Stimulated activated naive CD8-positive, alpha-beta T cell treated with anti-CD3 and anti-CD28 coated beads, Interleukin-15, amount 100 ng/mL, for 72 hours (primary cell): ENCODE results near the gene ASTN2.

ENCODE experiments used
- ATAC-seq: fragments of 150-1000 bp; cut with Tn5 transposase; 2 replicates; pipeline ENCODE4 v1.10.0; 2021; ENCODE audit warnings: mild to moderate bottlenecking, moderate library complexity
- DNase-seq, 2 donors: peaks; one replicate each; pipeline ENCODE4 v3.0.0; 2021 to 2022
- H3K27ac Mint-ChIP-seq, 2 donors: one replicate each; pipeline ENCODE4 v1.8.0; 2022; ENCODE audit warnings: mild to moderate bottlenecking in 2 of 2, mixed read lengths in 2 of 2, moderate library complexity in 2 of 2
- H3K27me3 Mint-ChIP-seq: one replicate; pipeline ENCODE4 v1.8.0; 2022; ENCODE audit warnings: mixed read lengths
- H3K4me1 Mint-ChIP-seq: one replicate; pipeline ENCODE4 v1.8.0; 2022; ENCODE audit warnings: mild to moderate bottlenecking, mixed read lengths
- H3K4me3 Mint-ChIP-seq, 2 donors: one replicate each; pipeline ENCODE4 v1.8.0; 2022; ENCODE audit warnings: mild to moderate bottlenecking in 2 of 2, mixed read lengths in 2 of 2, moderate library complexity in 1 of 2
- H3K9me3 Mint-ChIP-seq, 2 donors: one replicate each; pipeline ENCODE4 v1.8.0; 2022; ENCODE audit warnings: mixed read lengths in 2 of 2

Gene ASTN2

GRCh38 chr9:116632990-116633838 lies 781.6 kb downstream of the ASTN2 start:
- DNase-seq, result no peak
- ATAC-seq, result no peak
- no peaks in the 10 kb centered on the region for H3K9me3 Mint-ChIP-seq
- H3K27me3 Mint-ChIP-seq, result no peaks in the 10 kb centered on the region
- H3K27ac Mint-ChIP-seq, result no peak overlapping the region
- no peak overlapping the region for H3K4me3 Mint-ChIP-seq
- no peaks in the 10 kb centered on the region for H3K4me1 Mint-ChIP-seq

- no peak overlapping the region for H3K27ac Mint-ChIP-seq
- peaks cover 0 to 8% of the 10 kb centered on the region in 2 donors for H3K9me3 Mint-ChIP-seq
- DNase-seq (no peak), ATAC-seq (no peak)
- no peaks in the 10 kb centered on the region for H3K4me1 Mint-ChIP-seq
- H3K27me3 Mint-ChIP-seq, result no peaks in the 10 kb centered on the region
- no peak overlapping the region for H3K4me3 Mint-ChIP-seq
These were observed 785.2 kb downstream of the ASTN2 start for GRCh38 chr9:116629634-116630033.

DNA sequence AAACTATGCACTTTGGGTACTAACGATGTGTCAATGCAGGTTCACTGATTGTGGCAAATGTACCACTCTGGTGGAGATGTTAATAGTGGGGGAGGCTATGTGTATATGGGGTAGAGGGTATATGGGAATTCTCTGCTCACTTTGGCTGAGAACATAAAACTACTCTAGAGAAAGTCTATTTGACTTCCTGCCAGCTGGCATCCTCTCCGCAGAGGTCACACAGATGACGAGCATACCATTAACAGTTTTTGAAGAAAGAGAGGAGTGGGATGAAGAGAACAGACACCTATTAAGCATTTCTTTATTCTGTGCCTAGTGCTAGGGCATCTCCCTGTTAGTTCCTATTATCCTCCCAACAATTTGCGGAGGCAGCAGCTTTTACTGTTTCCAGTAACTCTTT lies 786.1 kb downstream of the ASTN2 start:
- H3K27ac Mint-ChIP-seq, result no peak overlapping the region
- H3K9me3 Mint-ChIP-seq, result peaks cover 0 to 8% of the 10 kb centered on the region in 2 donors
- no peaks in the 10 kb centered on the region for H3K27me3 Mint-ChIP-seq
- H3K4me1 Mint-ChIP-seq, result no peaks in the 10 kb centered on the region
- ATAC-seq (no peak), DNase-seq (no peak)
- no peak overlapping the region for H3K4me3 Mint-ChIP-seq

GRCh38 chr9:116627433-116627832 lies 787.4 kb downstream of the ASTN2 start:
- no peaks in the 10 kb centered on the region for H3K27me3 Mint-ChIP-seq
- H3K4me3 Mint-ChIP-seq, result no peak overlapping the region
- DNase-seq (no peak), ATAC-seq (no peak)
- H3K9me3 Mint-ChIP-seq, result peaks cover 0 to 8% of the 10 kb centered on the region in 2 donors
- no peak overlapping the region for H3K27ac Mint-ChIP-seq
- no peaks in the 10 kb centered on the region for H3K4me1 Mint-ChIP-seq

- no peak for DNase-seq
- H3K9me3 Mint-ChIP-seq, result peaks cover 0 to 8% of the 10 kb centered on the region in 2 donors
- H3K4me3 Mint-ChIP-seq, result no peak overlapping the region
- no peaks in the 10 kb centered on the region for H3K4me1 Mint-ChIP-seq
- H3K27ac Mint-ChIP-seq, result no peak overlapping the region
- no peak for ATAC-seq
- H3K27me3 Mint-ChIP-seq, result no peaks in the 10 kb centered on the region
These were observed 788.1 kb downstream of the ASTN2 start for GRCh38 chr9:116626762-116627161.

GRCh38 chr9:116623715-116624114 lies 791.1 kb downstream of the ASTN2 start:
- no peak overlapping the region for H3K27ac Mint-ChIP-seq
- no peak overlapping the region for H3K4me3 Mint-ChIP-seq
- H3K9me3 Mint-ChIP-seq, result peaks cover 0 to 8% of the 10 kb centered on the region in 2 donors
- no peaks in the 10 kb centered on the region for H3K4me1 Mint-ChIP-seq
- no peak for DNase-seq
- no peaks in the 10 kb centered on the region for H3K27me3 Mint-ChIP-seq
- ATAC-seq, result no peak

DNA sequence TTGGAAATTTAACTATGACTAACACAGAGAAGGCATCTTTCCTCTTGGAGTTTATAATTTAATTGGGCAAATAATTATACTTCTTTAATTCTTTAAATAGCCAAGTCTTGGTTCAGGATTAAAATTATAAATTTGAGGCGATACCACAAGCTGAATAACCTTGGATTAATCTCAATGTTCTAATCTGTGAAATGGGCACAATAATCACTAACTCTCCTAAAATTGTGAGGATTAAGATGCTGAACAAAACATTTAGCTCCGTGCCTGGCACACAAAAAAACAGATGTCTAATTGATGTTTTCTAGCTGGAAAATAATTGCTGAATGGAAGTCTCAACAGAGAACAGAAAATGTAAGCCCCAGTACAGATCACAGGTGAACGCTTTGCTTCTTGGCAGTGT lies 797.5 kb downstream of the ASTN2 start:
- ATAC-seq (no peak), DNase-seq (no peak)
- H3K4me1 Mint-ChIP-seq, result no peaks in the 10 kb centered on the region
- H3K4me3 Mint-ChIP-seq, result no peak overlapping the region
- H3K27ac Mint-ChIP-seq, result no peak overlapping the region
- no peaks in the 10 kb centered on the region for H3K27me3 Mint-ChIP-seq
- H3K9me3 Mint-ChIP-seq, result peaks cover 5 to 6% of the 10 kb centered on the region in 2 donors

GRCh38 chr9:116616304-116616914 lies 798.4 kb downstream of the ASTN2 start:
- no peak for ATAC-seq
- no peaks in the 10 kb centered on the region for H3K27me3 Mint-ChIP-seq
- DNase-seq, result no peak
- no peak overlapping the region for H3K27ac Mint-ChIP-seq
- H3K4me3 Mint-ChIP-seq, result no peak overlapping the region
- peaks cover 6 to 10% of the 10 kb centered on the region in 2 donors for H3K9me3 Mint-ChIP-seq
- H3K4me1 Mint-ChIP-seq, result no peaks in the 10 kb centered on the region

- no peak for DNase-seq
- Mint-ChIP-seq H3K4me3 (no peak overlapping the region), H3K27ac (no peak overlapping the region), H3K9me3 (peaks cover 6 to 10% of the 10 kb centered on the region in 2 donors), H3K27me3 (no peaks in the 10 kb centered on the region), H3K4me1 (no peaks in the 10 kb centered on the region)
- no peak for ATAC-seq
These were observed 806.8 kb downstream of the ASTN2 start for GRCh38 chr9:116608064-116608463.

DNA sequence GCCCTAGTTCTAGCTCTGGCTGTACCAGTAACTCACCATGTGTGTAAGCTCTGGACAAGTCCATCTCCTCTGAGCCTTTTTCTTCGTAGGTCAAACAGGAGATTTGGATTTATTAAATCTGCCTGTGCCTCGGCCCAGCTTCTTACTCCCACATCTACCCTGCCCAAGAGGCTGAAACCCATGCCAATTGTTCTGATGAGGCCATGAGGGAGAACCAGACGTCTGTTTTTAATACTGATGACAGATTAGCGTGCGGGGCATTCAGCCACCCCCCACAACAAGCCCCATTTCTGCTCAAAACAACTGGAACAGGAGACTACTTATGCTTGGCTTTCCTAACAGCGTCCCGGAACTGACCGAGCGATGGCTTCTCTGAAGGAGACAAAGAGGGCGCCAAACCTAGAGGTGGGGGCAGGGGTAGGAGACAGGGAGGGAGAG lies 808.9 kb downstream of the ASTN2 start:
- no peak for ATAC-seq
- H3K4me1 Mint-ChIP-seq, result no peaks in the 10 kb centered on the region
- DNase-seq, result no peak
- no peak overlapping the region for H3K27ac Mint-ChIP-seq
- no peaks in the 10 kb centered on the region for H3K27me3 Mint-ChIP-seq
- H3K4me3 Mint-ChIP-seq, result no peak overlapping the region
- no peaks in the 10 kb centered on the region for H3K9me3 Mint-ChIP-seq

GRCh38 chr9:116605060-116605459 lies 809.8 kb downstream of the ASTN2 start:
- DNase-seq (no peak), ATAC-seq (no peak)
- Mint-ChIP-seq H3K9me3 (no peaks in the 10 kb centered on the region), H3K27ac (peak overlapping the region in 1 of 2 donors; percentile 12), H3K4me1 (no peaks in the 10 kb centered on the region), H3K4me3 (no peak overlapping the region), H3K27me3 (no peaks in the 10 kb centered on the region)

- H3K9me3 Mint-ChIP-seq, result no peaks in the 10 kb centered on the region
- H3K4me3 Mint-ChIP-seq, result no peak overlapping the region
- no peak for DNase-seq
These were observed 810.6 kb downstream of the ASTN2 start for GRCh38 chr9:116604251-116604650.

GRCh38 chr9:116599342-116599884 lies 815.4 kb downstream of the ASTN2 start:
- Mint-ChIP-seq H3K4me3 (no peak overlapping the region), H3K27me3 (no peaks in the 10 kb centered on the region), H3K27ac (no peak overlapping the region), H3K4me1 (no peaks in the 10 kb centered on the region), H3K9me3 (no peaks in the 10 kb centered on the region)
- DNase-seq (no peak), ATAC-seq (no peak)

More at GRCh38 chr9:116604251-116604650, 810.6 kb downstream of the ASTN2 start:
- no peak overlapping the region for H3K27ac Mint-ChIP-seq
- no peak for ATAC-seq
- H3K4me1 Mint-ChIP-seq, result no peaks in the 10 kb centered on the region
- H3K27me3 Mint-ChIP-seq, result no peaks in the 10 kb centered on the region

- no peak overlapping the region for H3K4me3 Mint-ChIP-seq
- H3K27ac Mint-ChIP-seq, result no peak overlapping the region
- DNase-seq (no peak), ATAC-seq (no peak)
- no peaks in the 10 kb centered on the region for H3K9me3 Mint-ChIP-seq
- H3K4me1 Mint-ChIP-seq, result no peaks in the 10 kb centered on the region
- H3K27me3 Mint-ChIP-seq, result no peaks in the 10 kb centered on the region
These were observed 818.2 kb downstream of the ASTN2 start for GRCh38 chr9:116596646-116597045.

DNA sequence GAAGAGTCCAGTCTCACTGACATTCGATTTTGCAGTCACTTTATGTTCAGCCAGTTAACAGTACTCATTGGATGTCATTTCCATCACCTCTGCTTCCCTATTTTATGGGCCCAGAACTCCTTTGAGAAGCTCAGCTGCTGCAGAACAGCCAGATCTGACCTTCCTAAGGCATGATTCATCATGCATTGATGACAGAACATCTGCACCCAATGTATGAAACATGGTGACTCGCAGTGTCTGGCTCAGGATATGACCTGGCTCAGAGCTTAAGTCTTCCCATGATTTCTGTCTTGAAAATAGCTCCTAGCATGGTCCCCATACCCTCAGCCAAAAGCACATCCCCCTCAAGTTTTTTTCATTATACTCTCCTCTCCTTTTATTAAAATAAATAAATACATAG lies 820.3 kb downstream of the ASTN2 start:
- no peak for DNase-seq
- H3K4me1 Mint-ChIP-seq, result no peaks in the 10 kb centered on the region
- H3K4me3 Mint-ChIP-seq, result no peak overlapping the region
- no peaks in the 10 kb centered on the region for H3K27me3 Mint-ChIP-seq
- ATAC-seq, result no peak
- H3K27ac Mint-ChIP-seq, result no peak overlapping the region
- H3K9me3 Mint-ChIP-seq, result peaks cover 3% of the 10 kb centered on the region in 2 donors

- peaks cover 12% of the 10 kb centered on the region in 2 donors for H3K9me3 Mint-ChIP-seq
- H3K4me1 Mint-ChIP-seq, result no peaks in the 10 kb centered on the region
- no peak overlapping the region for H3K27ac Mint-ChIP-seq
- ATAC-seq (no peak), DNase-seq (no peak)
- H3K27me3 Mint-ChIP-seq, result no peaks in the 10 kb centered on the region
- no peak overlapping the region for H3K4me3 Mint-ChIP-seq
These were observed 821.9 kb downstream of the ASTN2 start for GRCh38 chr9:116592970-116593369.
